PFSK-1 (cell line): ENCODE results near the gene IGFBP4.

ENCODE experiments used
- FOXP2 ChIP-seq: optimal IDR thresholded peaks from 2 replicates; pipeline ENCODE3; 2011; ENCODE audit warnings: borderline replicate concordance, control low read depth, inconsistent platforms; ENCODE audit not compliant: insufficient read depth; ENCODE audit errors: extremely low read length, extremely low read depth
- POLR2AphosphoS5 ChIP-seq: IDR thresholded peaks from 2 replicates; pipeline ENCODE4 v1.6.1; 2012; ENCODE audit warnings: low read depth, mild to moderate bottlenecking, control low read depth, low read length, moderate library complexity
- REST ChIP-seq, 2 experiments: IDR thresholded peaks; 2 replicates each; pipeline versions ENCODE4 v1.6.1 to v1.8.0; 2011 to 2012; ENCODE audit warnings: low read depth in 2 of 2, low read length in 2 of 2, control low read depth in 1 of 2, inconsistent platforms in 1 of 2, mild to moderate bottlenecking in 1 of 2, moderate library complexity in 1 of 2; ENCODE audit not compliant: insufficient read depth in 1 of 2
- SIN3A ChIP-seq: IDR thresholded peaks from 2 replicates; pipeline ENCODE4 v1.6.1; 2012; ENCODE audit warnings: mild to moderate bottlenecking, low read length, moderate library complexity, borderline replicate concordance; ENCODE audit not compliant: insufficient read depth
- TAF1 ChIP-seq: IDR thresholded peaks from 2 replicates; pipeline ENCODE4 v1.6.1; 2012; ENCODE audit warnings: low read length, control low read depth, borderline replicate concordance; ENCODE audit not compliant: insufficient read depth

DNA sequence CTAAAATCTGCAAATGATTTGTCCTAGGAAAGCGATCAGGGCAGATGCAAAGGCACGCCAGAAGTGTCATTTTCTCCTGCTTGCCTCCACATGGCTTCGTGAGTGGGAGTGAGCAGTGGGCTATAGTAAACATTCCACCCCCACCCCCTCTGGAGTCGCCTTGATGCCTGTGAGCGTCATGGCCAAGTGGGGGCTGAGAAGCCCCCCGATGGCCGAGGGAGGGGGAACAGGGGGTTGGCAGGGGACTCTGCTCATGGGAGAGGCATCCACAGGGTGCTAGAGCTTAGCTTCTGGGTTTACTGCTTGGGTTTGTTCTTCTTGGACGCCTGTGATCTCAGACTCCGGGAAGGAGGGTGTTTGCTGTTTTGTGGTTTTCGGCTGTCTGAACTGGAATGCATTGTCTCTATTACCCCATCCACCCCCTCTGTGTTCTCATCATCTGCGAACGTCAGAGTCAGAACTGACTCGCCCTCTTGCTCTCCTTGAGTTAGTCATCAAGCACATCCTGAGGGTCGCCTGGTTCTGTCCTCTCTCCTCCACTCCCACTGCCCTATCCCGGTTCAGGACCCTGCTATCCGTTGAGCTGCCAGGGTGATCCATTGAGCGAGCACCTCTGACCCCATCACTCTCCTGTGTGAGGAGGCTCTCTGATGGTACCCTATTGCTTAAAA lies 42.7 kb downstream of the IGFBP4 start:
- no peak for TF ChIP-seq TAF1
- 0 out of 4 replicates have a peak, but pooled peaks of 1 of the 2 experiments have one; percentile 24 for TF ChIP-seq REST (IDR thresholded peaks at IDR 0.05; ENCODE audit: insufficient read depth in 1 of 2, low read depth in 2 of 2, low read length in 2 of 2)
- 0 out of 2 replicates have a peak, but pooled peaks have one; percentile 36 for TF ChIP-seq POLR2AphosphoS5
- peak; percentile 76; the same call in 1 of the 2 replicates for TF ChIP-seq SIN3A
- TF ChIP-seq FOXP2 = peak; percentile 37
